Stimulated activated naive CD8-positive, alpha-beta T cell treated with anti-CD3 and anti-CD28 coated beads, Interleukin-15, Interleukin-2, amounts not matched to agents 100 U/mL and 50 U/mL, for 24 hours (primary cell): Measurements from ENCODE around the gene NOSIP.

ENCODE experiments used
- ATAC-seq: fragments of 150-1000 bp; cut with Tn5 transposase; one replicate; pipeline ENCODE4 v1.10.0; 2021
- DNase-seq: peaks from one replicate; pipeline ENCODE4 v3.0.0; 2021

Gene NOSIP

DNA sequence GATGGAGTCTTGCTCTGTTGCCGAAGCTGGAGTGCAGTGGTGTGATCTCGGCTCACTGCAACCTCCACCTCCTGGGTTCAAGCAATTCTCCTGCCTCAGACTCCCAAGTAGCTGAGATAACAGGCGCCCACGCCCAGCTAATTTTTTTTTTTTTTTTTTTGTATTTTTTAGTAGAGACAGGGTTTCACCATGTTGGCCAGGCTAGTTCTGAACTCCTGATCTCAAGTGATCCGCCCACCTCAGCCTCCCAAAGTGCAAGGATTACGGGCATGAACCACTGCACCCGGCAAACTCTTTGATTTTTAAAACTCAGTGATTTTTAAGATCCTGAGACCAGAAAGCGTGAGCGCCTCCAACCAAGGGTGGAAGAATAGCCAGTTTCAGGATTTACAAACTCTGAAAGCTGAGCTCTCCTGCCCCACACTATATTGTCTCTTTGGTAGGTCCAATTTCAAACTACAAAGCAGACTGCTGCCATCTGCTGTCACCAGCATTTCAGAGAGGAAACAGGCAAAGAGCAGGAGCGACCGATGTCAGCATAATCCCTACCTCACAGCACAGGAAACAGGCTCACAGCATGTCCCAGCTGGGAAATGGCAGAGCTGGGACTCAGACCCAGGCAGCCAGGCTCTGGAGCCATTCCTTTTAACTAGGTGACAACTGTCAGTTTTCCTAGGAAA, 9.2 kb downstream of the NOSIP start:
- DNase-seq (no peak), ATAC-seq (no peak)

DNA sequence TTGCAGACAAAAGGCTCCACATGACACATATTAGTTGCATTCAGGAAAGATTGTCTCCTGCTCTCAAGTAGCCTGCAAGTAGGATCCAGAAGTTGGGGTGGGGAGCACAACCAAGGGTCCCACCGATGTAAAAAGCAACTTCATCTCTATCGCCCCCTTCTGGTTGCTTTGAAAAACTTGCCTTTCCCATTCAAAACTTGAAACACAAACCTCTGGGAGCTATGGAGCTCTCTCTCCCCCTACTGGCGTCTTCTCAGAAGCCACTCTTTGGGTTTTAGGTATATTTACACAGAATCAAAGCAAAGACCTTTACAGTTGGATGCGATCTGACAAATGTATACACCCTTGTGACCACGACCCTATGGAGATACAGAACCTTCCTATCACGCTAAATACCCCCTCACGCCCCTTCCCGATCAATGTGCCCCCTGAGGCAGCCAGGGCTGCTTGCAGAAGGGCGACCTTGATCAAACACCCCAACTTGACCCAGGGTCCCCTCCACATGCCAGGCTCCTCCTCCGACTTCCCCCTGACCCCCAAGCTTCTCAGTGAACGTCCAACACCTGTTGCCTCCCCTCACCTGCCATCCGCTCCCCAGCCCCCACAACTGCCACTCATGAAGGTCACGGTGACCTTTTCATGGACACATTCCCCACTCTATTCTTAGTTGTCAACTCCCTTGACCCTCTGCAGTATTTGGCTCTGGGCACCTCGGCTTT, 10.1 kb downstream of the NOSIP start:
- ATAC-seq = peak; percentile 55

DNA sequence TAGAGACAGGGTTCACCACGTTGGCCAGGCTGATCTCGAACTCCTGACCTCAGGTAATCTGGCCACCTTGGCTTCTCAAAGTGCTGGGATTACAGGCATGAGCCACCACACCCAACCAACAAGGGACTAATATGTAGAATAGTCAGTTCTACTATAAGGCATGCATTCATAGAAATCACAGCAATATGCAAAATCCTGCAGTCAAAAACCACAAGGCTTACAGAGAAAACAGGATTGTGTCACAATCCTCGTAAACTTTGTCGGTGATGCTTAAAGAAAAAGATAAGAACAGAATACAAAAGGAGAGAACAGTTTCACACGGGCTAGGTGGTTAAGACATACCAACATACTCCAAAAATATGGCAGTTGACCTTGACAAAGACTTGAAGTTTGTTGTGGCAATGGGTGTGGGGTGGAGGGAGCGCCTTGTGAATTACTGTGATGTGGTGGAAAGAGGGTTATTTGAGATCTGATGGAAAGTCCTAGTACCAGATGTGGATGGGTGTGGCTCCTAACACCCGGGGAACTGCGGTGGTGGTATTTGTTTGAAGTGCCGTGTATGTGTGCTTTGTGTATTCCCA, 12.4 kb downstream of the NOSIP start:
- peak; percentile 59 for DNase-seq
- ATAC-seq = peak; percentile 79

More for the DNA sequence above, 10.1 kb downstream of the NOSIP start:
- DNase-seq = peak; percentile 65

- no peak for ATAC-seq
- DNase-seq = no peak
These were observed 14.1 kb downstream of the NOSIP start for GRCh38 chr19:49566302-49566701.

- no peak for ATAC-seq
- no peak for DNase-seq
These were observed 15.1 kb downstream of the NOSIP start for GRCh38 chr19:49565261-49565660.

- DNase-seq (no peak), ATAC-seq (peak; percentile 67)
These were observed 15.7 kb downstream of the NOSIP start for GRCh38 chr19:49564616-49565045.

DNA sequence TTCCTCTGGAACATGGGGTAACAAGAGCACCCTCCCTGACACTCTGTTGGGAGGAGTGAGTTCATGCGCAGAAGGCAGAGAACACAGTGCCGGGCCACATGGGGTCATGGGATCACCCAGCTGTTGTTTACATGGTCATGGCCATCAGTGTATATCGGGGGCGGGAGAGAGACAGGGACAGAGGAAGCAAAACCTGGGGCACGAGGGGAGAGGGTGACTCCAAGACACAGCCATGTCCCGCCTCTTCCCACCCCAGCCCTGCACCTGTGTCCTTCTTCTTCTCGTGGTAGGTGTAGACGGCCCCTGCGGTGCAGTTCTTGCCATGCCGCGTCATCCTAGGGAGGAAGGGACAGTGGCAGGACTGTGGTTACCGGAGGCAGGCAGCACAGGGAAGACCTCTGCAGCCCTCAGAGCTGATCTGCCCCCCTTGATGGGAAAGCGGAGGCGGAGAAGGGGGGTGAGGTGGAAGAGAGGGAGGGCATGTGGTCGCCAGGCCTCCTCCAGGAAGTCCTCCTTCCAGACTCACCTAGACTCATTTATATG, 19.9 kb downstream of the NOSIP start:
- DNase-seq (peak; percentile 49), ATAC-seq (peak; percentile 4)

GRCh38 chr19:49559928-49560327, 20.4 kb downstream of the NOSIP start:
- DNase-seq = peak; percentile 48

DNA sequence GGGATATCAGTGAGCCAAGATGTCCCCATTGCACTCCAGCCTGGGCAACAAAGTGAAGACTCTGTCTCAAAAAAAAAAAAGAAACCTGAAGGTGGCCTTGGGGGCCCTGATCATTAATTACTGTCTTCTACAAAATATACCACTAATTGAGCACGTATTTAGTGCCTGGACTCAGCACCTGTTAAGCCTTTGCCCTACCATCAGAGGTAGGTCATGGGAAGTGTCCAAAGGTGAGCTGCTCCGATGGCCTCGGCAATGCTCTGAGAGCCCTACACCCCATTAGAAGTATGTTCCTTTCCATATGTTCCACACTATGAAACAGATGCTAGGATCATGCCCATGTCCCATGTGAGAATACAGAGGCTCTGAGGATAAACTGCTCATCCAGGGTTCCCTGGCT, 20.9 kb downstream of the NOSIP start:
- ATAC-seq = no peak

More at GRCh38 chr19:49559928-49560327, 20.4 kb downstream of the NOSIP start:
- ATAC-seq = no peak

GRCh38 chr19:49558591-49558990, 21.8 kb downstream of the NOSIP start:
- ATAC-seq = peak; percentile 11
- DNase-seq = peak; percentile 41

More for the DNA sequence above, 20.9 kb downstream of the NOSIP start:
- no peak for DNase-seq

GRCh38 chr19:49557641-49558325, 22.6 kb downstream of the NOSIP start:
- no peak for ATAC-seq
- DNase-seq = no peak

DNA sequence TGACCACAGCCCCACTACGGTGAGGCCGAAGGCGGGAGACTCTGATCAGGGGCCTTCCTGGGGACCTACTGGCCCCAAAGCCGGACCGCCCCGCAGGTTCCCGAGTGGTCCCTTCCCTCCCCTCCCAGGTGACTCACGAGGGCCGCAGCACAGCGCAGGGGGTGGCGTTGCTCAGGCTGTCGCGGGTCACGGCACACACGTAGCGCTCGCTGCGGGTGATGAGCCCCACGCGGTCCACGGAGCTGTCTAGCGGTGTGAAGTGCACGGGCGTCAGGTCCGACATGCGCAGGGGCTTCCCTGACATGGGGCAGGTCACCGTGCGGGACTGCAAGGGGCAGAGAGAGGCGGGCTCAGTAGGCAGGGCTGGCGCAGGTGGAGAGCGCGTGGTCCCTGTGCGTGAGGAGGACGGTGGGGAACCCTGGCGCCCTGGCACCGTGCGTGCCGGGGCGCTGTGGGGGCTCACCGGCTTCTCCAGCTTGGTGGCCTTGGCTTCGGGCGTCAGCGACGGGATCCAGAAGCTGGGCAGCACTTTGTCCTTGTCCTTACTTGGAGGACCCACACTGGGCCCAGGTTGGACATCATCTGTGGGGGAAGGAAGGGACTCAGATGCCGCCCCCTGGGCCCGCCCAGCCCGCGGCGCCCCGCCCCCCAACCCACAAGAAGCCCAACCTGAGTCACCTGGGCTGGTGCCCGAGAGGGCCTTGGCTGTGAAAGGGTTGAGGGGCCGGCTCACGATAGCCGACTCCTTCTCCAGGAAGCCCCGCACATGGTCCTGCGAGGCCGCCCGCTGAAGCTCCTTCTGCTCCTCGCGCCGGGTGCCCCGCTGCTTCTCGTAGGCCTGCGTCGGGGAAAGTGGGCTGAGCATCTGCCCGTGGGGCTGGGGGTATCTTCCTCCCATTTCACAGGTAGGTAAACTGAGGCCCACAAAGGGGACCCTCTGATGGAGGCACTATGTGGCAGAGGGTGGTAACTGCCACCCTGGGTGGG, 23.7 kb downstream of the NOSIP start:
- peak; percentile 62 for DNase-seq
- peak; percentile 7 for ATAC-seq

DNA sequence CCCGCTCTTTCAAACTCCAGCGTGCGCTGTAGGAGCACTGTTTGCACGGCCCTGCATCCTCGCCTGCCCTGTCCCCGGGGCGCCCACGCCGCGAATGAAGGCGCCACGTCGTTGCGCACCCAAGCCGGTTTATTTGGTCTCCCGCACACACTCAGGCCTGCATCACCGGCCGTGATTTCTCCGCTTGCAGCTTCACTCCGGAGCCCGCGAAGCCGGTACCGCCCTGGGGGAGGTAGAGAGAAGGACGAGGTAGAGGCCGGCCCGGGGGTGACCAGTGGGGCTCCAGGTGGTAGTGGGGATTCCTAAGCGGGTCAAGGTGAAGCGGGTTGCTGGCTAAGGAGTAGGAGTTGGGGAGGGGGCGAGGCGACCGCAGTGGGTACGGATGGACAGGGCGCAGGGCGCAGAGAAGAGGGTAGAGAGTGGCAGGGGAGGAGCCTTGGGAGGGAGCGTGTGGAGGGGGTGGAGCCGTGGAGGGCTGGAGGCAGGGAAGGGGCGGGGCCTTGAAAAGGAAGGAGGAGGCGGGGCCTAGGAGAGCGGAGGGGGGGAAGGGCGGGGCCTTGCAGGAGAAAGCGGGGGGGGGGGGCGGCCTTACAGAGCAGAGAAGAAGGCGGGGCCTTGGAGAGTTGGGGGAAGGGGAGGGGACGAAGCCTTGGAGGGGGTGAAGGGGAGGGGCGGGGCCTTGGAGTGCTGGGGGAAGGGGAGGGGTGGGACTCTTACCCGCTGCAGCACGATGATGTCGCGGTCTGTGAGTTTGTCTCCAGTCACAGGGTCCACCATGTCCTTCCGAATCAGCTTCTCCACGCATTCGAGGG, 24.6 kb downstream of the NOSIP start:
- no peak for ATAC-seq
- peak; percentile 87 for DNase-seq

- DNase-seq (peak; percentile 65), ATAC-seq (peak; percentile 22)
These were observed 25.6 kb downstream of the NOSIP start for GRCh38 chr19:49554701-49555181.

- DNase-seq (peak; percentile 70), ATAC-seq (peak; percentile 87)
These were observed 26.7 kb downstream of the NOSIP start for GRCh38 chr19:49553451-49554271.

DNA sequence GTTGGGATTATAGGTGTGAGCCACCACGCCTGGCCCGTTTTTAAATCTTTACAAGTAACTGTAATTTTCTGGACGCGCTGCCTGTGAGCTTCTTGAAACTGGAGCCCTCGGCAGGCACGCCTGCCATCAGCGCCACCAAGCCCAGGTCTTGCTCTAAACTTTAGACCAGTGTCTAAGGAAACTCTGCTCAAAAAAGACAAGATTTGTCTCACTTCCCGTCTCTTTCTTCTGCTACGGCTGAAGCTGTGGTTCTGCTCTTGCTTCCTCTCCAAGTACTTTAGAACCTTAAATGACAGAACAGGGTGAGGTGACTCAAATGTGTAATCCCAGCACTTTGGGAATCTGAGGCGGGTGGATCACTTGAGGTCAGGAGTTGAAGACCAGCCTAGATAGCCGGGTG, 27.6 kb downstream of the NOSIP start:
- ATAC-seq = no peak

DNA sequence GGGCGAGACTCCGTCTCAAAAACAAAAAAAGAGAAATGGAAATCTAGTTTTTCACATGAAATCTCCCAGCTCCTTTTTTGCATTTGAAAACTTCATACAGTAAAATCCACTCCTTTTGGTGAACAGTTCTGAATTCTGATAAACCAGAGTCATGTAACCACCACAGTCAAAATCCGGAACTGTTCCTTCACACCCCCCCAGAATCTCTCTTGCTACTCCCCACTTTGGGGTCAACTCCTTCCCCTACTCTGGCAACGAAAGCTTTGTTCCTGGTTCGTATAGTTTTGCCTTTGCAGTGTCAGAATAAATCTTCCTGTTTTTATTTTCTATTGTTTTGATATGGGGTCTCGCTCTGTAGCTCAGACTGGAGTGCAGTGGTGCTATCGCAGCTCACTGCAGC, 28.8 kb downstream of the NOSIP start:
- ATAC-seq (no peak), DNase-seq (no peak)

More for the DNA sequence above, 27.6 kb downstream of the NOSIP start:
- DNase-seq = no peak

DNA sequence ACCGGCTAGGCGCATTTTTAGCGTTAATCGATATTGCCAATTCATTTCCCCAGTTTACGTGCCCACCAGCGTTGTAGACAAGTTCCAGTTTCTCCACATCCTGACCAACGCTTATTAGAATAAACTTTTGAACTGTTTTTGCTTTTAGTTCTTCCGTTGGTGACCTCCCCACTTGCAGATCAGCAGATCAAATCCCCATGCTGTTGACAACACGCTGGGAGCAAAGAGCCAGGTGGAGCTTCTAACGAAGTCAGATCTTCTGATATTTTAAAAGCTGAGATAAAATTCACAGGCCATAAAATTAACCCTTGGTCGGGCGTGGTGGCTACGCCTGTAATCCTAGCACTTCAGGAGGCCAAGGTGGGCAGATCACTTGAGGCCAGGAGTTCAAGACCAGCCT, 31.3 kb downstream of the NOSIP start:
- ATAC-seq (no peak), DNase-seq (no peak)
